Body of pancreas (tissue), 4 donors: ENCODE data around the gene CLK3. TPM values are rescaled to one million over a fixed set of nuclear protein-coding genes. Genes with fewer than 3 reads are reported as not detected.

Experiments
- ATAC-seq: fragments of 150-250 bp; one replicate; pipeline ENCODE4 v1.9.1; 2016
- DNase-seq, 4 donors: peaks; one replicate each; pipeline ENCODE4 v3.0.0-alpha.2; 2019
- H3K27ac ChIP-seq, 4 donors: fragments of 200-600 bp; sonication (generic); 1 replicate in 3 of 4; 2 replicates in 1 of 4; pipeline versions ENCODE4 v1.5.1 to v1.6.1; 2016 to 2019; ENCODE audit warnings: mild to moderate bottlenecking in 1 of 4, mixed read lengths in 1 of 4, moderate library complexity in 1 of 4
- H3K27me3 ChIP-seq, 2 donors: fragments of 200-600 bp; sonication (generic); one replicate each; pipeline ENCODE4 v1.6.0; 2016; ENCODE audit warnings: mild to moderate bottlenecking in 1 of 2
- H3K36me3 ChIP-seq, 2 donors: fragments of 200-600 bp; sonication (generic); replicated peaks in 1 of 2; 2 replicates each; pipeline ENCODE4 v1.5.1; 2016; ENCODE audit warnings: low read depth in 2 of 2; ENCODE audit not compliant: insufficient read depth in 1 of 2
- H3K4me1 ChIP-seq: fragments of 200-600 bp; sonication (generic); one replicate; pipeline ENCODE4 v1.6.0; 2016
- H3K4me3 ChIP-seq, 2 donors: fragments of 200-600 bp; sonication (generic); 1 replicate in 1 of 2; 2 replicates in 1 of 2; pipeline ENCODE4 v1.5.1; 2016 to 2019
- H3K9me3 ChIP-seq, 3 donors: fragments of 200-600 bp; sonication (generic); 1 replicate in 2 of 3; 2 replicates in 1 of 3; pipeline ENCODE4 v1.5.1; 2016
- POLR2A ChIP-seq, 3 donors: fragments of 450-650 bp; IDR thresholded peaks; one replicate each; pipeline ENCODE4 v1.6.1; 2016; ENCODE audit warnings: antibody characterized with exemption in 3 of 3, mild to moderate bottlenecking in 2 of 3
- WGBS, 2 donors: methylation state at CpG; one replicate each; pipeline ENCODE4 v1.1.5; 2017; 5-methylcytosine and 5-hydroxymethylcytosine counted together
- intact Hi-C: fragments of 100-400 bp; cut with DNase I; formaldehyde crosslinking; loops from one replicate; pipeline ENCODE4 v1.15.1; 2023
- total RNA-seq, 2 donors: library from RNA; depleted of rRNA; stranded (reverse); fragments of >200 nt; gene quantifications; one replicate each; pipeline ENCODE4 v1.1.0, GENCODE V29; 2016
- TF ChIP-seq, protein P1 (sequence below), 7 experiments: fragments of 450-650 bp in 4 of 7; fragments of 200-600 bp in 3 of 7; sonication (generic) in 3 of 7; IDR thresholded peaks; one replicate each; pipeline ENCODE4 v1.5.1; 2016 to 2019; ENCODE audit warnings: antibody characterized with exemption in 7 of 7

The CLK3 gene
- total RNA-seq, 2 donors from 2014 or later = 48.0 to 126 TPM

- peak; percentile 71 to 82 (median 78) for DNase-seq
- peak; percentile 60 for ATAC-seq
- H3K4me3 ChIP-seq = no peak overlapping the region
- no peaks in the 10 kb centered on the region for H3K27me3 ChIP-seq
- no peaks in the 10 kb centered on the region for H3K9me3 ChIP-seq
- intact Hi-C loops = loop anchor here (10.0 kb wide), 3 partner anchors 176 to 324 kb away; no protein-coding TSS in a partner anchor
- TF ChIP-seq, protein P1, sequence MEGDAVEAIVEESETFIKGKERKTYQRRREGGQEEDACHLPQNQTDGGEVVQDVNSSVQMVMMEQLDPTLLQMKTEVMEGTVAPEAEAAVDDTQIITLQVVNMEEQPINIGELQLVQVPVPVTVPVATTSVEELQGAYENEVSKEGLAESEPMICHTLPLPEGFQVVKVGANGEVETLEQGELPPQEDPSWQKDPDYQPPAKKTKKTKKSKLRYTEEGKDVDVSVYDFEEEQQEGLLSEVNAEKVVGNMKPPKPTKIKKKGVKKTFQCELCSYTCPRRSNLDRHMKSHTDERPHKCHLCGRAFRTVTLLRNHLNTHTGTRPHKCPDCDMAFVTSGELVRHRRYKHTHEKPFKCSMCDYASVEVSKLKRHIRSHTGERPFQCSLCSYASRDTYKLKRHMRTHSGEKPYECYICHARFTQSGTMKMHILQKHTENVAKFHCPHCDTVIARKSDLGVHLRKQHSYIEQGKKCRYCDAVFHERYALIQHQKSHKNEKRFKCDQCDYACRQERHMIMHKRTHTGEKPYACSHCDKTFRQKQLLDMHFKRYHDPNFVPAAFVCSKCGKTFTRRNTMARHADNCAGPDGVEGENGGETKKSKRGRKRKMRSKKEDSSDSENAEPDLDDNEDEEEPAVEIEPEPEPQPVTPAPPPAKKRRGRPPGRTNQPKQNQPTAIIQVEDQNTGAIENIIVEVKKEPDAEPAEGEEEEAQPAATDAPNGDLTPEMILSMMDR (IDR thresholded peaks at IDR 0.05) = peak; percentile 46 to 82 (median 64)
- no peak for TF ChIP-seq POLR2A (IDR thresholded peaks at IDR 0.05)
- no peak overlapping the region for H3K27ac ChIP-seq
- H3K4me1 ChIP-seq = peaks cover 42% of the 10 kb centered on the region
- 62 to 69% methylated on average over 21 to 23 of the region's 23 CpGs for WGBS, 2 donors
- H3K36me3 ChIP-seq = peaks cover 20 to 46% of the 10 kb centered on the region in 2 donors
Observed at GRCh38 chr15:74620636-74621545, 5.3 kb downstream of the CLK3 start.

DNA sequence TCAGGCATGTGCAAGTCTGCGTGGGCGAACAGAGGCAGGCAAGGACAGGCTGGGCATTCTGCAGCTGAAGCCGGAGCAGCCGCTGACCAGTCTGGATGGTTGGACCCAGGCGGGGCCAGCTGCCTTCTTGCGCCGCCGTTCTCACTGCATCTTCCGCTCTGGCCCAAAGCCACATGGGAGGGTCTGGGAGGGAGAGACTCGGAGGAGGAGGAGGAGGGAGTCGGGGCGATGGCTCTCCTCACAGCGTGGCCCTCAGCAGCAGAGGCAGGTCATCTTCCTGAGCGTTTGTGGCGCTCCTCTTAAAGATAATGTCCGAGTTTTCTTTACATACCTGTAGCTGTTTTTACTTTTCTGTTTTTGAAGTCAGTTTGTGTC lies 5.9 kb downstream of the CLK3 start:
- intact Hi-C loops = loop anchor here (10.0 kb wide), 3 partner anchors 177 to 323 kb away; no protein-coding TSS in a partner anchor
- WGBS, 2 donors = 84 to 88% methylated on average over 8 to 16 of the region's 16 CpGs
- TF ChIP-seq, protein P1 (IDR thresholded peaks at IDR 0.05) = no peak
- no peak for TF ChIP-seq POLR2A (IDR thresholded peaks at IDR 0.05)
- Histone ChIP-seq H3K36me3 (peaks cover 24 to 52% of the 10 kb centered on the region in 2 donors), H3K27ac (no peak overlapping the region), H3K4me3 (no peak overlapping the region), H3K27me3 (no peaks in the 10 kb centered on the region), H3K9me3 (no peaks in the 10 kb centered on the region), H3K4me1 (peaks cover 40% of the 10 kb centered on the region)
- ATAC-seq (no peak), DNase-seq (no peak)

DNA sequence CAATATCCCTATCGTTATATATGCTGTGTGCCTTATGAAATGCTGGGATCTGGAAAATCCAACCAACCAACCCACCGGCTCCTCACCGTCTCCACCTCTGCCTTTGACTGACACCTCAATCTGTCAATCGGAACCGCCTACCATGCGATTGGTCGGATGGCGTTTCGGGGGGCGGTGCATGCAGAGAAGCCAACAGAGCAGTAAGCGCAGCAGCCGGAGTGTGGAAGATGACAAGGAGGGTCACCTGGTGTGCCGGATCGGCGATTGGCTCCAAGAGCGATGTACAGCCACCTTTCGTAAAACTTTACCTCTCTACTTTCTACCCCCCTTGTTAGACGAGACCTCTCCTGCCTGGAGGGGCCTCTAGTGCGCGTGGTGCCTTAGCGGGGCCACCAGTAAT lies 6.3 kb downstream of the CLK3 start:
- Histone ChIP-seq H3K4me3 (no peak overlapping the region), H3K9me3 (no peaks in the 10 kb centered on the region), H3K27me3 (no peaks in the 10 kb centered on the region), H3K36me3 (peaks cover 24 to 56% of the 10 kb centered on the region in 2 donors), H3K4me1 (peaks cover 36% of the 10 kb centered on the region), H3K27ac (no peak overlapping the region)
- DNase-seq = no peak
- 88 to 91% methylated on average over 21 of the region's 21 CpGs for WGBS, 2 donors
- no peak for ATAC-seq
- TF ChIP-seq POLR2A (IDR thresholded peaks at IDR 0.05) = no peak
- intact Hi-C loops = loop anchor here (10.0 kb wide), 3 partner anchors 177 to 323 kb away; no protein-coding TSS in a partner anchor

DNA sequence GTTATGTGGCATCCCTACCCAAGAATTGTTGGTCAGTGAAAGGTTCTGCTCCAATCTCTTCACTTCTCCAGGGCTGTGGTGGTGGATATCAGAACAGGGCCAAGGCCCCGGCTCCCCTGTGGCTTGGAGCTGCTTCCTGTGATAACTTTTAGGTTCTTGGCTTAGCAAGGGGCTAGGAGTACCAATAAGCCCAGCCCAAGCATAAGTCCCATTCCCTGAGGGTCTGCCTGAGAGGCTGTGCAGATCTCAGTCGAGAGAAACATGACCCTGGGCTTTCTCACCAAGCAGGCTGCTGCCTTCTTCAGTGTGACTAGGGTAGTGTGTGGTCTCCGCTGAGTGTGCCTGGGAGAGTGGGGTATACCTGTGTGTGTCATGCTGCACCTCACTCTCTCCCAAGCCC lies 7.1 kb downstream of the CLK3 start:
- H3K36me3 ChIP-seq = peaks cover 30 to 62% of the 10 kb centered on the region in 2 donors
- TF ChIP-seq, protein P1 (IDR thresholded peaks at IDR 0.05) = no peak
- no peak for TF ChIP-seq POLR2A (IDR thresholded peaks at IDR 0.05)
- no peak overlapping the region for H3K27ac ChIP-seq
- ATAC-seq (no peak), DNase-seq (no peak)
- 89 to 94% methylated on average over 2 to 3 of the region's 3 CpGs for WGBS, 2 donors
- no peak overlapping the region for H3K4me3 ChIP-seq
- peaks cover 28% of the 10 kb centered on the region for H3K4me1 ChIP-seq
- intact Hi-C loops = loop anchor here (10.0 kb wide), 3 partner anchors 178 to 322 kb away; no protein-coding TSS in a partner anchor
- no peaks in the 10 kb centered on the region for H3K9me3 ChIP-seq
- no peaks in the 10 kb centered on the region for H3K27me3 ChIP-seq

- Histone ChIP-seq H3K9me3 (no peaks in the 10 kb centered on the region), H3K4me3 (no peak overlapping the region), H3K27me3 (no peaks in the 10 kb centered on the region), H3K4me1 (peaks cover 14% of the 10 kb centered on the region), H3K36me3 (peaks cover 30 to 73% of the 10 kb centered on the region in 2 donors), H3K27ac (no peak overlapping the region)
- ATAC-seq = no peak
- TF ChIP-seq, protein P1 (IDR thresholded peaks at IDR 0.05) = no peak
- TF ChIP-seq POLR2A (IDR thresholded peaks at IDR 0.05) = no peak
- 74 to 80% methylated on average over 3 to 7 of the region's 7 CpGs for WGBS, 2 donors
- no peak for DNase-seq
- intact Hi-C loops = loop anchor here (10.0 kb wide), 3 partner anchors 179 to 321 kb away; no protein-coding TSS in a partner anchor
Observed at GRCh38 chr15:74624020-74624602, 8.5 kb downstream of the CLK3 start.
